Activated CD4-positive, alpha-beta T cell treated with anti-CD3 and anti-CD28 coated beads, Interleukin-2, amount 50 U/mL, for 24 hours (primary cell): Measurements from ENCODE around the gene LHPP.

Experiments used
- DNase-seq, 2 donors: peaks; one replicate each; pipeline ENCODE4 v3.0.0-alpha.2; 2020; ENCODE audit warnings: low read depth in 1 of 2, low spot score in 1 of 2

Gene LHPP

GRCh38 chr10:124520558-124521428, 59.2 kb downstream of the LHPP start:
- DNase-seq = no peak

GRCh38 chr10:124521429-124521871, 59.8 kb downstream of the LHPP start:
- no peak for DNase-seq

- no peak for DNase-seq
Observed at GRCh38 chr10:124522131-124522932, 60.7 kb downstream of the LHPP start.

- DNase-seq = no peak
Observed at GRCh38 chr10:124522933-124523871, 61.6 kb downstream of the LHPP start.

GRCh38 chr10:124523901-124524300, 62.3 kb downstream of the LHPP start:
- no peak for DNase-seq

- no peak for DNase-seq
Observed at GRCh38 chr10:124524991-124525653, 63.5 kb downstream of the LHPP start.

GRCh38 chr10:124525751-124526600, 64.4 kb downstream of the LHPP start:
- DNase-seq = no peak

- no peak for DNase-seq
Observed at GRCh38 chr10:124526621-124527267, 65.1 kb downstream of the LHPP start.

GRCh38 chr10:124527874-124528395, 66.3 kb downstream of the LHPP start:
- DNase-seq = no peak

GRCh38 chr10:124529661-124530214, 68.1 kb downstream of the LHPP start:
- DNase-seq = no peak

GRCh38 chr10:124530215-124530665, 68.6 kb downstream of the LHPP start:
- DNase-seq = peak; percentile 80 to 89

- no peak for DNase-seq
Observed at GRCh38 chr10:124530816-124531215, 69.2 kb downstream of the LHPP start.

GRCh38 chr10:124532106-124532641, 70.6 kb downstream of the LHPP start:
- DNase-seq = no peak

- DNase-seq = no peak
Observed at GRCh38 chr10:124532788-124533187, 71.2 kb downstream of the LHPP start.

GRCh38 chr10:124533266-124533665, 71.6 kb downstream of the LHPP start:
- no peak for DNase-seq

- DNase-seq = no peak
Observed at GRCh38 chr10:124534231-124534798, 72.7 kb downstream of the LHPP start.

GRCh38 chr10:124534826-124535601, 73.4 kb downstream of the LHPP start:
- no peak for DNase-seq
